T-helper 9 cell (primary cell): ENCODE data around the gene NR2F1-AS1.

ENCODE experiments used
- DNase-seq: peaks from one replicate; pipeline ENCODE4 v3.0.0-alpha.2; 2020

The NR2F1-AS1 gene

GRCh38 chr5:93371893-93372292 is 209.1 kb downstream of the NR2F1-AS1 start:
- DNase-seq = no peak

- DNase-seq = no peak
Observed at GRCh38 chr5:93364378-93364777, 216.6 kb downstream of the NR2F1-AS1 start.

GRCh38 chr5:93360436-93361088 is 220.5 kb downstream of the NR2F1-AS1 start:
- DNase-seq = no peak

- no peak for DNase-seq
Observed at GRCh38 chr5:93359960-93360305, 221.1 kb downstream of the NR2F1-AS1 start.
